H1 (cell line): ENCODE measurements around the gene SLC39A10. TPM values are rescaled to one million over a fixed set of nuclear protein-coding genes. Genes with fewer than 3 reads are reported as not detected.

ENCODE experiments used
- CTCF ChIA-PET: fragments of 300-600 bp; sonication (Branson Sonifier 250); formaldehyde crosslinking; loops from one replicate; lab custom pipeline; 2021; ENCODE audit not compliant: partially characterized antibody; lab: Charles Lee
- POLR2A ChIA-PET: fragments of 300-600 bp; sonication (Branson Sonifier 250); formaldehyde crosslinking; loops from one replicate; lab custom pipeline; 2021; ENCODE audit warnings: inconsistent platforms; ENCODE audit not compliant: partially characterized antibody; lab: Charles Lee
- DNase-seq, 2 experiments: peaks; one replicate each; pipeline versions ENCODE4 v3.0.0 to v3.0.0-alpha.2; 2010 to 2022; ENCODE audit warnings: low spot score in 2 of 2, low read depth in 1 of 2, mixed read lengths in 1 of 2
- FAIRE-seq: peaks from 2 replicates; lab custom pipeline; 2011; peaks lifted over from hg19 to GRCh38; lab: Jason Lieb, UNC
- H2AFZ ChIP-seq: 2 replicates; pipeline ENCODE4 v1.8.1; 2012; ENCODE audit warnings: low read length, inconsistent platforms
- H2AK5ac ChIP-seq: 2 replicates; pipeline ENCODE4 v1.6.1; 2013; ENCODE audit warnings: low read depth, low read length
- H2BK120ac ChIP-seq: replicated peaks from 2 replicates; pipeline ENCODE3; 2013; ENCODE audit warnings: low read depth, low read length, inconsistent platforms
- H2BK12ac ChIP-seq: 2 replicates; pipeline ENCODE4 v1.6.1; 2013; ENCODE audit warnings: low read depth, low read length
- H2BK15ac ChIP-seq: 2 replicates; pipeline ENCODE4 v1.6.1; 2013; ENCODE audit warnings: low read length
- H2BK20ac ChIP-seq: 2 replicates; pipeline ENCODE4 v1.6.1; 2013; ENCODE audit warnings: low read length
- H2BK5ac ChIP-seq: 2 replicates; pipeline ENCODE4 v1.6.1; 2013; ENCODE audit warnings: low read depth, low read length
- H3K14ac ChIP-seq: 2 replicates; pipeline ENCODE4 v1.6.1; 2013; ENCODE audit warnings: inconsistent platforms; ENCODE audit not compliant: insufficient read length
- H3K18ac ChIP-seq: 2 replicates; pipeline ENCODE4 v1.6.1; 2013; ENCODE audit warnings: low read length; ENCODE audit errors: extremely low read depth
- H3K23ac ChIP-seq: 2 replicates; pipeline ENCODE4 v1.6.1; 2013; ENCODE audit warnings: inconsistent platforms; ENCODE audit not compliant: insufficient read length
- H3K23me2 ChIP-seq: 2 replicates; pipeline ENCODE4 v1.6.1; 2013; ENCODE audit warnings: low read depth, low read length
- H3K27ac ChIP-seq: 2 replicates; pipeline ENCODE4 v1.6.1; 2011; ENCODE audit warnings: low read depth, low read length, inconsistent platforms
- H3K27me3 ChIP-seq, 4 experiments: replicated peaks in 1 of 4; 1 replicate in 1 of 4; 2 replicates in 3 of 4; pipeline versions ENCODE4 v1.6.1 to v1.8.1; 2011 to 2013; ENCODE audit warnings: low read length in 3 of 4, mild to moderate bottlenecking in 3 of 4, inconsistent platforms in 2 of 4, mixed read lengths in 2 of 4, moderate library complexity in 1 of 4; ENCODE audit not compliant: control insufficient read depth in 3 of 4, insufficient read depth in 3 of 4; ENCODE audit errors: extremely low read depth in 1 of 4
- H3K36me3 ChIP-seq, 4 experiments: 2 replicates each; pipeline versions ENCODE4 v1.6.1 to v1.8.1; 2011 to 2013; ENCODE audit warnings: mild to moderate bottlenecking in 4 of 4, low read length in 3 of 4, moderate library complexity in 2 of 4, control low read depth in 1 of 4, inconsistent platforms in 1 of 4; ENCODE audit not compliant: insufficient read depth in 4 of 4, control insufficient read depth in 2 of 4
- H3K4ac ChIP-seq: replicated peaks from 2 replicates; pipeline ENCODE3; 2013; ENCODE audit warnings: low read length, low read depth, mixed read lengths, inconsistent platforms; ENCODE audit not compliant: insufficient read length
- H3K4me1 ChIP-seq, 4 experiments: replicated peaks in 1 of 4; 1 replicate in 1 of 4; 2 replicates in 3 of 4; pipeline versions ENCODE4 v1.6.1 to v1.8.1; 2011 to 2013; ENCODE audit warnings: low read length in 3 of 4, inconsistent platforms in 2 of 4, mixed read lengths in 1 of 4; ENCODE audit not compliant: insufficient read depth in 4 of 4, control insufficient read depth in 3 of 4
- H3K4me2 ChIP-seq, 2 experiments: 2 replicates each; pipeline versions ENCODE4 v1.6.1 to v1.8.1; 2011 to 2013; ENCODE audit warnings: low read depth in 2 of 2, low read length in 2 of 2, control low read depth in 1 of 2, inconsistent platforms in 1 of 2, mild to moderate bottlenecking in 1 of 2; ENCODE audit not compliant: insufficient read depth in 1 of 2
- H3K4me3 ChIP-seq, 4 experiments: fragments of 200-600, 300-600 bp in 1 of 4; sonication (generic), shearing (Covaris generic), sonication (Bioruptor Twin) in 1 of 4; 2 replicates each; pipeline versions ENCODE4 v1.5.1 to v1.8.1; 2011 to 2016; ENCODE audit warnings: low read length in 4 of 4, low read depth in 3 of 4, control low read depth in 2 of 4, inconsistent platforms in 2 of 4, mild to moderate bottlenecking in 2 of 4, mixed read lengths in 1 of 4, moderate library complexity in 1 of 4; ENCODE audit not compliant: insufficient read depth in 2 of 4; ENCODE audit errors: extremely low read depth in 1 of 4
- H3K56ac ChIP-seq: replicated peaks from 2 replicates; pipeline ENCODE3; 2013; ENCODE audit warnings: low read depth, mild to moderate bottlenecking, mixed read lengths, low read length, inconsistent platforms; ENCODE audit not compliant: insufficient read length
- H3K79me1 ChIP-seq: 2 replicates; pipeline ENCODE4 v1.6.1; 2013; ENCODE audit warnings: low read depth, low read length, control low read depth
- H3K79me2 ChIP-seq, 2 experiments: 2 replicates each; pipeline versions ENCODE4 v1.6.1 to v1.8.1; 2012 to 2013; ENCODE audit warnings: low read length in 2 of 2, mild to moderate bottlenecking in 2 of 2, inconsistent platforms in 1 of 2; ENCODE audit not compliant: insufficient read depth in 2 of 2, control insufficient read depth in 1 of 2
- H3K9ac ChIP-seq, 4 experiments: replicated peaks in 1 of 4; 1 replicate in 1 of 4; 2 replicates in 3 of 4; pipeline versions ENCODE4 v1.6.1 to v1.8.1; 2011 to 2013; ENCODE audit warnings: low read depth in 3 of 4, low read length in 3 of 4, control low read depth in 2 of 4, mild to moderate bottlenecking in 2 of 4, moderate library complexity in 2 of 4, inconsistent platforms in 1 of 4; ENCODE audit errors: extremely low read depth in 1 of 4
- H3K9me3 ChIP-seq, 2 experiments: 2 replicates each; pipeline versions ENCODE4 v1.6.1 to v1.8.1; 2012 to 2013; ENCODE audit warnings: mild to moderate bottlenecking in 2 of 2, moderate library complexity in 2 of 2, control low read depth in 1 of 2, inconsistent platforms in 1 of 2, low read depth in 1 of 2, low read length in 1 of 2, mixed read lengths in 1 of 2; ENCODE audit not compliant: insufficient read depth in 2 of 2
- H4K20me1 ChIP-seq, 2 experiments: replicated peaks in 1 of 2; 2 replicates each; pipeline versions ENCODE3 to v1.8.1; 2011 to 2013; ENCODE audit warnings: inconsistent platforms in 2 of 2, low read length in 2 of 2, mild to moderate bottlenecking in 1 of 2; ENCODE audit not compliant: insufficient read depth in 2 of 2, control insufficient read depth in 1 of 2
- H4K5ac ChIP-seq: 2 replicates; pipeline ENCODE4 v1.6.1; 2013; ENCODE audit warnings: low read length, low read depth, mixed read lengths, inconsistent platforms; ENCODE audit not compliant: insufficient read length
- H4K8ac ChIP-seq: 2 replicates; pipeline ENCODE4 v1.8.0; 2013; ENCODE audit warnings: mild to moderate bottlenecking, moderate library complexity, low read length, inconsistent platforms; ENCODE audit not compliant: insufficient read depth; ENCODE audit errors: extremely low read depth
- H4K91ac ChIP-seq: replicated peaks from 2 replicates; pipeline ENCODE3; 2013; ENCODE audit warnings: low read length, mixed read lengths, inconsistent platforms; ENCODE audit not compliant: insufficient read length
- BACH1 ChIP-seq: IDR thresholded peaks from 2 replicates; pipeline ENCODE4 v1.6.1; 2012; ENCODE audit warnings: low read length, improper control_type of control experiment
- BCL11A ChIP-seq, 2 experiments: IDR thresholded peaks; one replicate each; pipeline ENCODE4 v1.6.1; 2011; ENCODE audit warnings: low read depth in 2 of 2, low read length in 2 of 2, mild to moderate bottlenecking in 2 of 2
- CHD2 ChIP-seq: IDR thresholded peaks from 2 replicates; pipeline ENCODE4 v1.6.1; 2012; ENCODE audit warnings: low read length, improper control_type of control experiment
- CREB1 ChIP-seq: IDR thresholded peaks from 2 replicates; pipeline ENCODE4 v1.6.1; 2012; ENCODE audit warnings: inconsistent platforms
- EP300 ChIP-seq, 2 experiments: IDR thresholded peaks; 1 replicate in 1 of 2; 2 replicates in 1 of 2; pipeline ENCODE4 v1.6.1; 2011 to 2012; ENCODE audit warnings: low read depth in 2 of 2, low read length in 2 of 2, mild to moderate bottlenecking in 2 of 2, borderline replicate concordance in 1 of 2, inconsistent platforms in 1 of 2, moderate library complexity in 1 of 2
- FOSL1 ChIP-seq: IDR thresholded peaks from 2 replicates; pipeline ENCODE4 v1.6.1; 2011; ENCODE audit warnings: mild to moderate bottlenecking, low read depth, low read length, moderate library complexity; ENCODE audit not compliant: insufficient read depth
- PHF8 ChIP-seq: fragments of 200-600 bp; sonication (generic); conservative IDR thresholded peaks from 2 replicates; pipeline ENCODE4 v1.7.1; 2012; ENCODE audit warnings: low read depth, mild to moderate bottlenecking, inconsistent platforms, low read length, moderate library complexity
- POLR2A ChIP-seq, 2 experiments: IDR thresholded peaks; 1 replicate in 1 of 2; 2 replicates in 1 of 2; pipeline ENCODE4 v1.6.1; 2011; ENCODE audit warnings: low read depth in 2 of 2, low read length in 2 of 2, mild to moderate bottlenecking in 2 of 2; ENCODE audit errors: control extremely low read depth in 1 of 2
- POLR2AphosphoS5 ChIP-seq: IDR thresholded peaks from 2 replicates; pipeline ENCODE4 v1.6.1; 2011; ENCODE audit warnings: low read depth, low read length
- POU5F1 ChIP-seq: IDR thresholded peaks from 2 replicates; pipeline ENCODE4 v1.6.1; 2011; ENCODE audit warnings: low read depth, mild to moderate bottlenecking, low read length, moderate library complexity
- RBBP5 ChIP-seq: IDR thresholded peaks from 2 replicates; pipeline ENCODE4 v1.7.1; 2012; ENCODE audit warnings: low read depth, mild to moderate bottlenecking, inconsistent platforms, low read length, moderate library complexity, borderline replicate concordance
- RFX5 ChIP-seq: IDR thresholded peaks from 2 replicates; pipeline ENCODE4 v1.6.1; 2011; ENCODE audit warnings: low read depth, low read length, improper control_type of control experiment, borderline replicate concordance
- SP4 ChIP-seq: IDR thresholded peaks from 2 replicates; pipeline ENCODE4 v1.6.1; 2012; ENCODE audit warnings: low read length, inconsistent platforms
- SUZ12 ChIP-seq: fragments of 200-600 bp; sonication (generic); IDR thresholded peaks from 2 replicates; pipeline ENCODE4 v1.6.1; 2012; ENCODE audit warnings: mild to moderate bottlenecking, inconsistent platforms, low read length, moderate library complexity, mixed read lengths
- TAF7 ChIP-seq: optimal IDR thresholded peaks from 2 replicates; pipeline ENCODE3; 2011; ENCODE audit warnings: low read depth, mild to moderate bottlenecking, inconsistent platforms, low read length, moderate library complexity, borderline replicate concordance
- TBP ChIP-seq: IDR thresholded peaks from 2 replicates; pipeline ENCODE4 v1.6.1; 2011; ENCODE audit warnings: low read depth, low read length, improper control_type of control experiment
- polyA plus RNA-seq, 7 experiments: library from polyadenylated mRNA; depleted of rRNA in 3 of 7; stranded (reverse) in 5 of 7; unstranded in 2 of 7; fragments of >200 nt in 5 of 7; fragments of 200-250 nt in 2 of 7; gene quantifications; 1 replicate in 5 of 7; 2 replicates in 1 of 7; 4 replicates in 1 of 7; pipeline versions ENCODE4 v1.2.1 to v1.2.3, GENCODE V29; 2011 to 2013; ENCODE audit warnings: missing spikeins in 2 of 7, mixed read lengths in 2 of 7
- total RNA-seq: library from RNA; stranded (reverse); fragmentation: NEBNext Ultra II Directional; extraction: Animal tissue kit (Norgen Biotek cat#: 25700); gene quantifications from 2 replicates; pipeline ENCODE4 v1.2.1, GENCODE V29; 2021
- TF ChIP-seq, protein P1 (sequence below): IDR thresholded peaks from 2 replicates; pipeline ENCODE4 v1.6.1; 2011; ENCODE audit warnings: low read depth, mild to moderate bottlenecking, low read length; ENCODE audit not compliant: insufficient read depth

The SLC39A10 gene
- total and polyA plus RNA-seq, 2 of the 8 experiments (the other 6 are each of a cell fraction or from before 2014, with no cell fraction given): 68.1 to 234 TPM

DNA sequence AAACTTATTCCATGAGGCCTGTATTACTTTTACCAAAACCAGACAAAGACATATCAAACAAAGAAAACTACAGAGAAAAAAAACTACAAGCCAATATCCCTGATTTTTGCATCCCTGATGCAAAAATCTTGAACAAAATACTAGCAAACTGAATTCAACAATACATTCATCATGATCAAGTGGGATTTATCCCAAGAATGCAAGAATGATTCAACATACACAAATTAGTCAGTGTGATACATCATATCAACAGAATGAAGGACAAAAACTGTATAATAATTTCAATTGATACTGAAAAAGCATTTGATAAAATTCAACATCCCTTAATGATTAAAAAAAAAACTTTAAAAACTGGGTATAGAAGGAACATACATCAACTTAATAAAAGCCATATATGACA lies 106.8 kb downstream of the SLC39A10 start:
- Histone ChIP-seq H3K79me2 (no peaks in the 10 kb centered on the region), H3K4ac (no peak overlapping the region), H2AK5ac (no peak overlapping the region), H3K4me2 (no peak overlapping the region), H3K27ac (no peak overlapping the region), H3K4me1 (no peaks in the 10 kb centered on the region), H2AFZ (no peak overlapping the region), H3K56ac (no peak overlapping the region), H3K27me3 (no peaks in the 10 kb centered on the region), H4K8ac (no peak overlapping the region), H3K23ac (no peak overlapping the region), H4K20me1 (no peaks in the 10 kb centered on the region), H3K4me3 (no peak overlapping the region), H4K5ac (no peak overlapping the region), H3K9ac (no peak overlapping the region), H3K18ac (no peak overlapping the region), H2BK12ac (no peak overlapping the region), H3K23me2 (no peaks in the 10 kb centered on the region), H2BK15ac (no peak overlapping the region), H2BK120ac (no peak overlapping the region), H4K91ac (no peak overlapping the region), H2BK5ac (no peak overlapping the region), H3K79me1 (no peaks in the 10 kb centered on the region), H3K9me3 (no peaks in the 10 kb centered on the region; a peak in 1 of 4 replicates), H3K36me3 (no peaks in the 10 kb centered on the region), H3K14ac (no peak overlapping the region), H2BK20ac (no peak overlapping the region)
- ChIA-PET CTCF (no interaction called here), POLR2A (no interaction called here)
- FAIRE-seq: no peak
- DNase-seq: no peak
- TF ChIP-seq PHF8: no peak
- TF ChIP-seq POLR2AphosphoS5: no peak
- no peak for TF ChIP-seq TAF7
- TF ChIP-seq FOSL1: no peak
- TF ChIP-seq TBP: no peak
- TF ChIP-seq CHD2: no peak
- no peak for TF ChIP-seq BCL11A (IDR thresholded peaks at IDR 0.05; ENCODE audit: low read depth in 2 of 2, low read length in 2 of 2)
- no peak for TF ChIP-seq RBBP5
- no peak for TF ChIP-seq SUZ12
- TF ChIP-seq RFX5: no peak
- TF ChIP-seq, protein P1, sequence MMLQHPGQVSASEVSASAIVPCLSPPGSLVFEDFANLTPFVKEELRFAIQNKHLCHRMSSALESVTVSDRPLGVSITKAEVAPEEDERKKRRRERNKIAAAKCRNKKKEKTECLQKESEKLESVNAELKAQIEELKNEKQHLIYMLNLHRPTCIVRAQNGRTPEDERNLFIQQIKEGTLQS: no peak
- TF ChIP-seq BACH1: no peak
- TF ChIP-seq SP4: no peak
- TF ChIP-seq CREB1: no peak
- no peak for TF ChIP-seq POU5F1
- no peak for TF ChIP-seq EP300 (IDR thresholded peaks at IDR 0.05; ENCODE audit: borderline replicate concordance in 1 of 2, low read depth in 2 of 2, low read length in 2 of 2)
- no peak for TF ChIP-seq POLR2A (IDR thresholded peaks at IDR 0.05; ENCODE audit: control extremely low read depth in 1 of 2, low read depth in 2 of 2, low read length in 2 of 2)
